SK-N-SH (cell line): ENCODE measurements around the gene WLS. TPM values are rescaled to one million over a fixed set of nuclear protein-coding genes. Genes with fewer than 3 reads are reported as not detected.

ENCODE experiments used
- CTCF ChIA-PET: fragments of 300-600, 350-600 bp; formaldehyde crosslinking; extraction: SDS; loops from one replicate; lab custom pipeline; 2021; lab: Yijun Ruan, JAX
- POLR2A ChIA-PET: fragments of 350-600 bp; sonication (Branson Sonifier 250); formaldehyde crosslinking; extraction: SDS; loops from one replicate; lab custom pipeline; 2020; ENCODE audit warnings: antibody characterized with exemption, inconsistent platforms; lab: Yijun Ruan, JAX
- DNase-seq: peaks from one replicate; pipeline ENCODE4 v3.0.0; 2012
- H2AFZ ChIP-seq: fragments of 200-600 bp; sonication (generic); 2 replicates; pipeline ENCODE4 v1.8.1; 2016; ENCODE audit warnings: antibody characterized with exemption, mild to moderate bottlenecking, low read depth
- H3F3A ChIP-seq: fragments of 200-600 bp; sonication (generic); replicated peaks from 2 replicates; pipeline ENCODE3; 2016; ENCODE audit warnings: antibody characterized with exemption, mild to moderate bottlenecking; ENCODE audit not compliant: insufficient read depth
- H3K27ac ChIP-seq, 2 experiments: fragments of 200-500 bp in 1 of 2; fragments of 200-600 bp in 1 of 2; sonication (Bioruptor generic) in 1 of 2; sonication (generic), shearing (Covaris generic) in 1 of 2; 2 replicates each; pipeline versions ENCODE4 v1.5.1 to v1.6.1; 2014 to 2016; ENCODE audit warnings: low read depth in 2 of 2, inconsistent platforms in 1 of 2, low read length in 1 of 2, mild to moderate bottlenecking in 1 of 2, mixed read lengths in 1 of 2
- H3K27me3 ChIP-seq: fragments of 200-600 bp; sonication (generic), shearing (Covaris generic); 2 replicates; pipeline ENCODE4 v1.6.1; 2016; ENCODE audit warnings: mixed run types; ENCODE audit not compliant: insufficient read depth
- H3K36me3 ChIP-seq, 2 experiments: fragments of 200-500 bp in 1 of 2; fragments of 200-600 bp in 1 of 2; sonication (Bioruptor generic) in 1 of 2; sonication (generic) in 1 of 2; replicated peaks in 1 of 2; 2 replicates each; pipeline versions ENCODE3 to v1.5.1; 2014 to 2016; ENCODE audit warnings: low read length in 1 of 2, mild to moderate bottlenecking in 1 of 2; ENCODE audit not compliant: insufficient read depth in 2 of 2, control insufficient read depth in 1 of 2
- H3K4me1 ChIP-seq, 2 experiments: fragments of 200-500 bp in 1 of 2; fragments of 200-600 bp in 1 of 2; sonication (Bioruptor generic) in 1 of 2; sonication (generic), shearing (Covaris generic) in 1 of 2; 2 replicates each; pipeline versions ENCODE4 v1.5.1 to v1.6.1; 2014 to 2016; ENCODE audit warnings: low read depth in 1 of 2, low read length in 1 of 2, mixed run types in 1 of 2; ENCODE audit not compliant: insufficient read depth in 2 of 2, control insufficient read depth in 1 of 2
- H3K4me2 ChIP-seq: fragments of 200-600 bp; sonication (generic), shearing (Covaris generic); 2 replicates; pipeline ENCODE4 v1.6.1; 2017; ENCODE audit warnings: mixed run types
- H3K4me3 ChIP-seq, 2 experiments: fragments of 200-500 bp in 1 of 2; fragments of 200-600 bp in 1 of 2; sonication (Bioruptor generic) in 1 of 2; sonication (generic), shearing (Covaris generic) in 1 of 2; 2 replicates each; pipeline versions ENCODE4 v1.5.1 to v1.8.1; 2014 to 2016; ENCODE audit warnings: low read depth in 2 of 2, inconsistent platforms in 1 of 2, low read length in 1 of 2, mild to moderate bottlenecking in 1 of 2, mixed read lengths in 1 of 2, moderate library complexity in 1 of 2
- H3K79me2 ChIP-seq: fragments of 200-600 bp; sonication (generic); 2 replicates; pipeline ENCODE4 v1.8.1; 2017; ENCODE audit warnings: mild to moderate bottlenecking; ENCODE audit not compliant: insufficient read depth
- H3K9ac ChIP-seq: fragments of 200-600 bp; sonication (generic); 2 replicates; pipeline ENCODE4 v1.6.1; 2017; ENCODE audit warnings: mixed run types
- H3K9me2 ChIP-seq: fragments of 200-600 bp; sonication (generic); 2 replicates; pipeline ENCODE4 v1.6.1; 2017; ENCODE audit warnings: mixed run types
- H3K9me3 ChIP-seq: fragments of 200-600 bp; sonication (generic); 2 replicates; pipeline ENCODE4 v1.6.1; 2017; ENCODE audit warnings: mixed run types, mild to moderate bottlenecking, moderate library complexity
- H4K20me1 ChIP-seq: fragments of 200-600 bp; sonication (generic); 2 replicates; pipeline ENCODE4 v1.6.1; 2017; ENCODE audit warnings: mild to moderate bottlenecking, mixed run types; ENCODE audit not compliant: insufficient read depth
- CHD2 ChIP-seq: fragments of 150-350 bp; IDR thresholded peaks from 2 replicates; pipeline ENCODE4 v1.6.1; 2018; ENCODE audit warnings: low read length; ENCODE audit not compliant: partially characterized antibody
- FOXJ3 ChIP-seq: sonication (generic); formaldehyde crosslinking; IDR thresholded peaks from 2 replicates; pipeline ENCODE4 v1.5.1; 2020; ENCODE audit warnings: mild to moderate bottlenecking, missing genetic modification reagents
- GABPA ChIP-seq: IDR thresholded peaks from 2 replicates; pipeline ENCODE4 v1.4.0; 2012; ENCODE audit warnings: low read depth, mild to moderate bottlenecking
- GATA2 ChIP-seq: sonication (generic); formaldehyde crosslinking; IDR thresholded peaks from 2 replicates; pipeline ENCODE4 v1.5.0; 2020; ENCODE audit warnings: mild to moderate bottlenecking, missing genetic modification reagents
- MEF2A ChIP-seq: IDR thresholded peaks from 2 replicates; pipeline ENCODE4 v1.4.0; 2012; ENCODE audit warnings: low read depth, borderline replicate concordance
- NFIC ChIP-seq: IDR thresholded peaks from 2 replicates; pipeline ENCODE4 v1.4.0; 2012; ENCODE audit warnings: borderline replicate concordance
- NRF1 ChIP-seq: IDR thresholded peaks from 2 replicates; pipeline ENCODE4 v1.6.1; 2012; ENCODE audit warnings: low read depth, mild to moderate bottlenecking, low read length
- PBX3 ChIP-seq: IDR thresholded peaks from 2 replicates; pipeline ENCODE4; 2012
- RAD21 ChIP-seq: IDR thresholded peaks from 2 replicates; pipeline ENCODE4 v1.6.1; 2012; ENCODE audit warnings: mild to moderate bottlenecking, low read length
- RCOR1 ChIP-seq: fragments of 150-350 bp; IDR thresholded peaks from 2 replicates; pipeline ENCODE4 v1.6.1; 2017; ENCODE audit warnings: antibody characterized with exemption, low read length
- RFX5 ChIP-seq: IDR thresholded peaks from 2 replicates; pipeline ENCODE4 v1.6.1; 2012; ENCODE audit warnings: mild to moderate bottlenecking, improper control_type of control experiment, low read length
- RXRA ChIP-seq: IDR thresholded peaks from 2 replicates; pipeline ENCODE4 v1.4.0; 2012; ENCODE audit warnings: low read depth, mild to moderate bottlenecking, borderline replicate concordance
- SMC3 ChIP-seq: IDR thresholded peaks from 2 replicates; pipeline ENCODE4 v1.6.1; 2012; ENCODE audit warnings: low read depth, low read length, improper control_type of control experiment
- TCF12 ChIP-seq: IDR thresholded peaks from 2 replicates; pipeline ENCODE4 v1.4.0; 2012
- USF1 ChIP-seq: IDR thresholded peaks from 2 replicates; pipeline ENCODE4 v1.4.0; 2012; ENCODE audit warnings: low read depth, borderline replicate concordance
- YY1 ChIP-seq: IDR thresholded peaks from 2 replicates; pipeline ENCODE4 v1.4.0; 2012; ENCODE audit warnings: low read depth, mild to moderate bottlenecking
- WGBS: methylation state at CpG from one replicate; pipeline ENCODE4 v1.1.6; 2017; ENCODE audit warnings: low lambda C conversion rate; 5-methylcytosine and 5-hydroxymethylcytosine counted together
- polyA plus RNA-seq, 3 experiments: library from polyadenylated mRNA; depleted of rRNA; stranded (reverse); fragments of >200 nt; gene quantifications; 2 replicates each; pipeline ENCODE4 v1.2.3, GENCODE V29; 2012
- TF ChIP-seq, protein P1 (sequence below): IDR thresholded peaks from 2 replicates; pipeline ENCODE4 v1.4.0; 2012; ENCODE audit warnings: low read depth

WLS gene
- polyA plus RNA-seq, 1 of the 3 experiments (the other 2 are of a cell fraction): 69.0 TPM

- Histone ChIP-seq H3K9me3 (no peaks in the 10 kb centered on the region), H3K9me2 (no peaks in the 10 kb centered on the region), H2AFZ (no peak overlapping the region), H4K20me1 (no peaks in the 10 kb centered on the region), H3K27ac (no peak overlapping the region), H3K27me3 (no peaks in the 10 kb centered on the region), H3F3A (no peaks in the 10 kb centered on the region), H3K79me2 (peaks cover 4% of the 10 kb centered on the region), H3K36me3 (peaks cover 9% of the 10 kb centered on the region in 2 experiments), H3K9ac (no peak overlapping the region), H3K4me3 (no peak overlapping the region), H3K4me1 (no peaks in the 10 kb centered on the region; a peak in 1 of 4 replicates), H3K4me2 (no peak overlapping the region)
- WGBS: 85% methylated on average over 5 of the region's 5 CpGs
- no peak for DNase-seq
- no peak for TF ChIP-seq NRF1
- TF ChIP-seq GABPA: no peak
- TF ChIP-seq TCF12: no peak
- TF ChIP-seq SMC3: no peak
- TF ChIP-seq NFIC: no peak
- no peak for TF ChIP-seq RFX5
- TF ChIP-seq RXRA: no peak
- no peak for TF ChIP-seq FOXJ3
- TF ChIP-seq, protein P1, sequence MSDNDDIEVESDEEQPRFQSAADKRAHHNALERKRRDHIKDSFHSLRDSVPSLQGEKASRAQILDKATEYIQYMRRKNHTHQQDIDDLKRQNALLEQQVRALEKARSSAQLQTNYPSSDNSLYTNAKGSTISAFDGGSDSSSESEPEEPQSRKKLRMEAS: no peak
- TF ChIP-seq MEF2A: no peak
- TF ChIP-seq USF1: no peak
- no peak for TF ChIP-seq RCOR1
- no peak for TF ChIP-seq RAD21
- TF ChIP-seq CHD2: no peak
- ChIA-PET CTCF (interaction anchor here (0.9 to 1.9 kb wide), 2 partner anchors 45 to 177 kb away, joined by 3 to 7 read pairs; no protein-coding TSS in a partner anchor), POLR2A (no interaction called here)
These were observed 66.7 kb downstream of the WLS start for GRCh38 chr1:68165665-68166064.

DNA sequence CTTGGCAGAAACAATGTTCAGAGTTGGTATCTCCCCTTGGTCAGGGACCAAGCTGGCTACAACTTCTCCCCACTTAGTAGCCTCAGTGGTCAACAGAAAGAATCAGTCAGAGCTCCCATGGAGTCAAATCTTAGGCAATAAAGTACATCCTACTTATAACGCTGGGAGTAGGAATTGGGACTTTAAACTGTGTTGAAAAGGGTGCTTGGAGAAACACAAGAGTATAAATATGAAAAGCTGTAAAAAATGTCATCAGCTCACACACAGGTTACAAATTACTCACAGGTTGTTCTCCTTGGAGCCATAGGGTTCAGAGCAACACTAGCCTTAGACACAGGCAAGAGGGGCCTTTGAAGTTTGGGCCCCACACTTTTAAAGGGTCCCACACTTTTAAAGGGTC lies 67.4 kb downstream of the WLS start:
- 83% methylated on average over 1 of the region's 1 CpG for WGBS
- POLR2A ChIA-PET: no interaction called here
- H3K9me2 ChIP-seq: no peaks in the 10 kb centered on the region
- CTCF ChIA-PET: no interaction called here
- H2AFZ ChIP-seq: no peak overlapping the region
- H3K4me2 ChIP-seq: no peak overlapping the region
- H3K9me3 ChIP-seq: no peaks in the 10 kb centered on the region
- no peak for DNase-seq
- H3K9ac ChIP-seq: no peak overlapping the region
- no peak overlapping the region for H3K27ac ChIP-seq
- TF ChIP-seq PBX3: no peak
- no peak for TF ChIP-seq YY1
- no peak for TF ChIP-seq GATA2 (CRISPR knock-in tag)
- TF ChIP-seq, all 33 proteins: peak for 0
- Histone ChIP-seq H3K4me3 (no peak overlapping the region), H3K79me2 (0 out of 2 replicates have a peak, but pooled peaks cover 3% of the 10 kb centered on the region), H3K36me3 (peaks cover 9% of the 10 kb centered on the region in 2 experiments), H3F3A (no peaks in the 10 kb centered on the region), H4K20me1 (no peaks in the 10 kb centered on the region), H3K27me3 (no peaks in the 10 kb centered on the region), H3K4me1 (no peaks in the 10 kb centered on the region; a peak in 1 of 4 replicates)
